ENCODE data around the gene DCT. TPM values are rescaled to one million over a fixed set of nuclear protein-coding genes. Genes with fewer than 3 reads are reported as not detected.

DCT gene
- not detected in 2 replicates for total RNA-seq

GRCh38 chr13:94479616-94480015 lies at the start of gene DCT:
Gene DCT, minus strand, starts transcription at chr13:94479682. Its CDS starts 427 bp downstream, at chr13:94479255.

Other genes with a start within 250 kb of the DCT start
- gene TGDS, start 116.5 kb upstream of the DCT start, total RNA-seq: 19.5 and 23.3 TPM in 2 replicates
- gene GPR180, start 122.2 kb upstream of the DCT start, total RNA-seq: 17.6 and 22.3 TPM in 2 replicates
- gene SOX21, start 232.9 kb upstream of the DCT start, total RNA-seq: not detected in 2 replicates